ENCODE results near the gene NGFR.

Gene NGFR

GRCh38 chr17:49518346-49519078 is 23.4 kb downstream of the NGFR start:
- no peak for DNase-seq

DNA sequence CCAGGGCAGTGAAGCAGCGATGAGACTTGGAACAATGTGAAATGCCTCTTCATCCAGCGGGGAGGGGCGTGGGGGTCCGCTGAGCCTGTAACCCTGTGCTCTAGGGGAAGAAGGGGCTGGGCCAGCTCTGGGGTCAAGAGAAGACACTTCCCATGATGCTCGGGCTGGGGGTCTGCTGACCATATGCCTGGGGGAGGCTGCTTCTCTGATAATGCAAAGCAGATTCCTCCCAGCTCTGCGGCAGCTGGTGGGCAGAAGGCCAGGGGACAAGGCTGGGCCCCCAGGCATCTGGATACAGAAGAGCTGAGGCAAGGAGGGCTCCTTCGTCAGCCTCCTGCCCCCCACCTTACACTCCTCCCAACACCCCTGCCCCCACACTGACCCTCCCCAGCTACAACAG is 24.7 kb downstream of the NGFR start:
- no peak for DNase-seq

GRCh38 chr17:49520386-49521087 is 25.4 kb downstream of the NGFR start:
- no peak for DNase-seq

GRCh38 chr17:49521088-49521450 is 26.0 kb downstream of the NGFR start:
- DNase-seq, result no peak

GRCh38 chr17:49521471-49522356 is 26.6 kb downstream of the NGFR start:
- no peak for DNase-seq

DNA sequence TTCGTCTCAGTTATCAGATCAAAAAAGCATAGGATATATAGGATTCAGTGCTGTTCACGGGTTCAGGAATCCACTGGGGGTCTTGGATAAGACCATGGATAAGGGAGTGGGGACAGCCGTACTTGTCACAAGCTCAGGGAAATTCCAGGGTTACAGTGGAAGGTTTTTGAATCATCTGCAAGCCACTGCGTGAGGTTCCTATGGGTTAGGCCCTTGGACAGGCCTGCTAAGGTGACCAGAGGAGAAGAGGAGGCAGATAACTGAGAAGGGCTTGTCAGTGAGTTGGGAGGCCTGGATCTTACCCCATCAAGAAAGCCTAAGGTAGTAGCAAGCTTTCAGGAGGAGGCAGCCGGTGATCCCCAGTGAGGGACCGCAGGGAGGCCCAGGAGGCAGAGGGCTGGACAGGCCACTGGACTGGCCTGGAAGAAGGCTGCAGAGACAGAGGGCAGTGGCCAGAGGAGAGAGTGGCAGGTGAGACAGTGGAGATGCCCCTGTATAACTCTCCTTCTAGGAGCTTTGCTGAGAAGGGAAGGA is 27.3 kb downstream of the NGFR start:
- DNase-seq, result no peak

GRCh38 chr17:49523196-49523595 is 28.1 kb downstream of the NGFR start:
- no peak for DNase-seq

DNA sequence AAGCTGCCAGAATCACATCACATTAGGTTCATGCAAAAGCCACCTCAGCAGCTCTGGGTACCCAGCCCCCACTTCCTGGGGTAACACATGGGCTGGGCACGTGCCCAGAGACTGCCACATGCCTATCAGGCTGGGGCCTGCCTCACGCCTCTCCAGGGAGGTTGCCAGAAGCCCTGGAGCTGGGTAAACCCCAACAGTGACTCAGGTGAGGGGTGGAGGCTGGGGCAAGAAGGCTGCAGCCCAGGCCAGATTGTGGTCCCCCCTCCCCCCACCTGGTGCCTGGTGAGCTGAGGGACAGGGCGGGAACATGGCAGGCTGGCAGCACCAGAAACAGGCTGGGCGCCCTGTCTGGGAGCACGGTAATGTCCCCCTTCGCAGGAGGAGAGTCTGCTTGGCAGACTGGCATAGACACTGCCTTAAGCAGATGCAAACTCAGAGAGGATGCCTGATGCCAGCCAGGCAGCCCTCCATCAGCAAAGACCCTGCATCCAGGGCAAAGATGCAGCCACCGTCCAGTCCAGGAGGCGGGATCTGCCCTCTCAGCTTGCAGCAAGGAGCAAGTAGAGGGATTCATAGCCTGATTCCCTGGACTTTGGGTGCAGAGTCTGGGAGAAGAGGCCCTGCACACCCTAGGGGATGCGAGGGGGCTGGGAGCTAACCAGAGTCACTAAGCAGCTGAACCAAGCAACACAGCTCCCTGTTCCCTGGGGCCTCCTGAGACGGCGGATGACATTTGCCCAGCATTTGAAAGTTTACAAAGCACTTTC is 28.8 kb downstream of the NGFR start:
- DNase-seq, result no peak

GRCh38 chr17:49524473-49525359 is 29.6 kb downstream of the NGFR start:
- DNase-seq, result no peak

GRCh38 chr17:49525831-49526741 is 31.0 kb downstream of the NGFR start:
- no peak for DNase-seq

- DNase-seq, result no peak
Measured at GRCh38 chr17:49527927-49528651, 33.0 kb downstream of the NGFR start.

GRCh38 chr17:49528966-49529365 is 33.9 kb downstream of the NGFR start:
- DNase-seq, result no peak

DNA sequence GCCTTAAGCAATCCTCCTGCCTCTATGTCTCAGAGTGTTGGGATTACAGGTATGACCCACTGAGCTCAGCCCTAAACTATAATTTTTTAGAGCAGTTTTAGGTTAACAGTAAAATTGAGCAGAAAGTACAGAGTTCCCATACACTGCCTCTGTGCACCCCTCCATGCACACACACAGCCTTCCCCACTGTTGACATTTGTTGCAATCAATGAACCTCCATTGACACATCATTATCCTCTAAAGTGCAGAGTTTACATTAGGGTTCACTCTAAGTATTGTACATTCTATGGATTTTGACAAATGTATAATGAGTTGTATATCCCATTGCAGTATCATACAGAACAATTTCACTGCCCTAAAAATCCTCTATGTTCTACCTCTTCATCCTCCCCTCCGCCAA is 35.0 kb downstream of the NGFR start:
- no peak for DNase-seq

GRCh38 chr17:49543860-49544259 is 48.8 kb downstream of the NGFR start:
- no peak for DNase-seq

DNA sequence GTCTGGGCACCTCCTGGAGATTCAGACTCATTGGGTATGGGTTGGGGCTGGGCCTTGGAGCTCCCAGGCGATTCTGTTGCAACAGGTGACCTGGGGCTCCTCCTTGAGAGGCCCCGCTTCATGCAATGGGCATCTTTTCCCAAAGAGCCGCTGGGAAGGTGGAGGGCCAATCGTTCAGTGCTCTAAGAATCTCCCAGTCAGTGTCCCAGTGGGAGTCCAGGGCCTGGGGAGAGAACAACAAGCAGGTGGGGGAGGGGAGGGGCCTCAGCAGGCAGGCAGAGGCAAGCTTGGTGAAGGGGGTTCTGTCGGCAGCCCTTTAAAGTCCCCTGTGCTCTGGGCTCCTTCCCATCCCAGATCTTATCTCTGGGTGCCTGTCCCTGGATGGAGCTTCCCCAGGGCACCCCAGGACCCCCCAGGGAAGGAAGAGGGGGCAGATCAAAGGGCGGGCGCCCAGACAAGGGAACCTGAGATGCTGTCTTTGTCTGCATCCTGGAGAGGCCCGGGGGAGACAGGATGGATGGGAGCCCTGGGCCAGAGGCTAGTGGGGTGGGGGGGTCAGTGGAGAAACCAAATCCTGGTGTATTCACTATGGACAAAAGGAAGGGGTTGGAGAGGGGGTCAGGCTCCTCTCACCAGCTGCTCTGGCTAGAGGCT is 50.0 kb downstream of the NGFR start:
- no peak for DNase-seq

- DNase-seq, result no peak
Measured at GRCh38 chr17:49545806-49546545, 50.9 kb downstream of the NGFR start.

GRCh38 chr17:49546546-49547535 is 51.7 kb downstream of the NGFR start:
- no peak for DNase-seq
